Measurements from ENCODE around the gene CCSER1.

DNA sequence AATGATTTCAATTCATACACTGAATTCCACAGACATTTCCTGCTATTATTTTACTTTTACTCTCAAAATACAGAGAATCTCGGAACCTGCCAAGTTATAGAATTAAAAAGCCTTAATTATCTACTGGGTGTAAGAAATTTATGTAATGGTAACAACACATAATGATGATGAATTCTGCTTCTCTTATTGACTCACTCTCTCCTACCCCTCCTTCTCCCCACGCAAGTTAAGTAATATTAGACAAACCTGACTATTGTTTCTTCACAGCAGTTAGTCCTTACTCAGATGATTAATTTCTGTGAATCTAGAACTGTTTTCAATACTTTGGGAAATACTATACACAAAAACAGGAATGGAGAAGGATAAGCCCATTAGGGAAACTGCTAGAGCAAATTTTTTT lies 762.0 kb downstream of the CCSER1 start:
- TF ChIP-seq, protein P1, sequence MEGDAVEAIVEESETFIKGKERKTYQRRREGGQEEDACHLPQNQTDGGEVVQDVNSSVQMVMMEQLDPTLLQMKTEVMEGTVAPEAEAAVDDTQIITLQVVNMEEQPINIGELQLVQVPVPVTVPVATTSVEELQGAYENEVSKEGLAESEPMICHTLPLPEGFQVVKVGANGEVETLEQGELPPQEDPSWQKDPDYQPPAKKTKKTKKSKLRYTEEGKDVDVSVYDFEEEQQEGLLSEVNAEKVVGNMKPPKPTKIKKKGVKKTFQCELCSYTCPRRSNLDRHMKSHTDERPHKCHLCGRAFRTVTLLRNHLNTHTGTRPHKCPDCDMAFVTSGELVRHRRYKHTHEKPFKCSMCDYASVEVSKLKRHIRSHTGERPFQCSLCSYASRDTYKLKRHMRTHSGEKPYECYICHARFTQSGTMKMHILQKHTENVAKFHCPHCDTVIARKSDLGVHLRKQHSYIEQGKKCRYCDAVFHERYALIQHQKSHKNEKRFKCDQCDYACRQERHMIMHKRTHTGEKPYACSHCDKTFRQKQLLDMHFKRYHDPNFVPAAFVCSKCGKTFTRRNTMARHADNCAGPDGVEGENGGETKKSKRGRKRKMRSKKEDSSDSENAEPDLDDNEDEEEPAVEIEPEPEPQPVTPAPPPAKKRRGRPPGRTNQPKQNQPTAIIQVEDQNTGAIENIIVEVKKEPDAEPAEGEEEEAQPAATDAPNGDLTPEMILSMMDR (conservative IDR thresholded peaks at IDR 0.05; ENCODE audit: low read depth in 2 of 2), result no peak
- no peak for TF ChIP-seq ZNF331 (CRISPR knock-in tag; IDR thresholded peaks at IDR 0.05; ENCODE audit: low read depth)
- TF ChIP-seq, protein P2, sequence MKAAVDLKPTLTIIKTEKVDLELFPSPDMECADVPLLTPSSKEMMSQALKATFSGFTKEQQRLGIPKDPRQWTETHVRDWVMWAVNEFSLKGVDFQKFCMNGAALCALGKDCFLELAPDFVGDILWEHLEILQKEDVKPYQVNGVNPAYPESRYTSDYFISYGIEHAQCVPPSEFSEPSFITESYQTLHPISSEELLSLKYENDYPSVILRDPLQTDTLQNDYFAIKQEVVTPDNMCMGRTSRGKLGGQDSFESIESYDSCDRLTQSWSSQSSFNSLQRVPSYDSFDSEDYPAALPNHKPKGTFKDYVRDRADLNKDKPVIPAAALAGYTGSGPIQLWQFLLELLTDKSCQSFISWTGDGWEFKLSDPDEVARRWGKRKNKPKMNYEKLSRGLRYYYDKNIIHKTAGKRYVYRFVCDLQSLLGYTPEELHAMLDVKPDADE (IDR thresholded peaks at IDR 0.05), result no peak
- TF ChIP-seq EZH2phosphoT487 (IDR thresholded peaks at IDR 0.05; ENCODE audit: unreplicated experiment), result no peak
- TF ChIP-seq JUNB (IDR thresholded peaks at IDR 0.05; ENCODE audit: unreplicated experiment), result no peak
- no peak for TF ChIP-seq POLR2AphosphoS5 (IDR thresholded peaks at IDR 0.05; ENCODE audit: low read depth)
- TF ChIP-seq, protein P3, sequence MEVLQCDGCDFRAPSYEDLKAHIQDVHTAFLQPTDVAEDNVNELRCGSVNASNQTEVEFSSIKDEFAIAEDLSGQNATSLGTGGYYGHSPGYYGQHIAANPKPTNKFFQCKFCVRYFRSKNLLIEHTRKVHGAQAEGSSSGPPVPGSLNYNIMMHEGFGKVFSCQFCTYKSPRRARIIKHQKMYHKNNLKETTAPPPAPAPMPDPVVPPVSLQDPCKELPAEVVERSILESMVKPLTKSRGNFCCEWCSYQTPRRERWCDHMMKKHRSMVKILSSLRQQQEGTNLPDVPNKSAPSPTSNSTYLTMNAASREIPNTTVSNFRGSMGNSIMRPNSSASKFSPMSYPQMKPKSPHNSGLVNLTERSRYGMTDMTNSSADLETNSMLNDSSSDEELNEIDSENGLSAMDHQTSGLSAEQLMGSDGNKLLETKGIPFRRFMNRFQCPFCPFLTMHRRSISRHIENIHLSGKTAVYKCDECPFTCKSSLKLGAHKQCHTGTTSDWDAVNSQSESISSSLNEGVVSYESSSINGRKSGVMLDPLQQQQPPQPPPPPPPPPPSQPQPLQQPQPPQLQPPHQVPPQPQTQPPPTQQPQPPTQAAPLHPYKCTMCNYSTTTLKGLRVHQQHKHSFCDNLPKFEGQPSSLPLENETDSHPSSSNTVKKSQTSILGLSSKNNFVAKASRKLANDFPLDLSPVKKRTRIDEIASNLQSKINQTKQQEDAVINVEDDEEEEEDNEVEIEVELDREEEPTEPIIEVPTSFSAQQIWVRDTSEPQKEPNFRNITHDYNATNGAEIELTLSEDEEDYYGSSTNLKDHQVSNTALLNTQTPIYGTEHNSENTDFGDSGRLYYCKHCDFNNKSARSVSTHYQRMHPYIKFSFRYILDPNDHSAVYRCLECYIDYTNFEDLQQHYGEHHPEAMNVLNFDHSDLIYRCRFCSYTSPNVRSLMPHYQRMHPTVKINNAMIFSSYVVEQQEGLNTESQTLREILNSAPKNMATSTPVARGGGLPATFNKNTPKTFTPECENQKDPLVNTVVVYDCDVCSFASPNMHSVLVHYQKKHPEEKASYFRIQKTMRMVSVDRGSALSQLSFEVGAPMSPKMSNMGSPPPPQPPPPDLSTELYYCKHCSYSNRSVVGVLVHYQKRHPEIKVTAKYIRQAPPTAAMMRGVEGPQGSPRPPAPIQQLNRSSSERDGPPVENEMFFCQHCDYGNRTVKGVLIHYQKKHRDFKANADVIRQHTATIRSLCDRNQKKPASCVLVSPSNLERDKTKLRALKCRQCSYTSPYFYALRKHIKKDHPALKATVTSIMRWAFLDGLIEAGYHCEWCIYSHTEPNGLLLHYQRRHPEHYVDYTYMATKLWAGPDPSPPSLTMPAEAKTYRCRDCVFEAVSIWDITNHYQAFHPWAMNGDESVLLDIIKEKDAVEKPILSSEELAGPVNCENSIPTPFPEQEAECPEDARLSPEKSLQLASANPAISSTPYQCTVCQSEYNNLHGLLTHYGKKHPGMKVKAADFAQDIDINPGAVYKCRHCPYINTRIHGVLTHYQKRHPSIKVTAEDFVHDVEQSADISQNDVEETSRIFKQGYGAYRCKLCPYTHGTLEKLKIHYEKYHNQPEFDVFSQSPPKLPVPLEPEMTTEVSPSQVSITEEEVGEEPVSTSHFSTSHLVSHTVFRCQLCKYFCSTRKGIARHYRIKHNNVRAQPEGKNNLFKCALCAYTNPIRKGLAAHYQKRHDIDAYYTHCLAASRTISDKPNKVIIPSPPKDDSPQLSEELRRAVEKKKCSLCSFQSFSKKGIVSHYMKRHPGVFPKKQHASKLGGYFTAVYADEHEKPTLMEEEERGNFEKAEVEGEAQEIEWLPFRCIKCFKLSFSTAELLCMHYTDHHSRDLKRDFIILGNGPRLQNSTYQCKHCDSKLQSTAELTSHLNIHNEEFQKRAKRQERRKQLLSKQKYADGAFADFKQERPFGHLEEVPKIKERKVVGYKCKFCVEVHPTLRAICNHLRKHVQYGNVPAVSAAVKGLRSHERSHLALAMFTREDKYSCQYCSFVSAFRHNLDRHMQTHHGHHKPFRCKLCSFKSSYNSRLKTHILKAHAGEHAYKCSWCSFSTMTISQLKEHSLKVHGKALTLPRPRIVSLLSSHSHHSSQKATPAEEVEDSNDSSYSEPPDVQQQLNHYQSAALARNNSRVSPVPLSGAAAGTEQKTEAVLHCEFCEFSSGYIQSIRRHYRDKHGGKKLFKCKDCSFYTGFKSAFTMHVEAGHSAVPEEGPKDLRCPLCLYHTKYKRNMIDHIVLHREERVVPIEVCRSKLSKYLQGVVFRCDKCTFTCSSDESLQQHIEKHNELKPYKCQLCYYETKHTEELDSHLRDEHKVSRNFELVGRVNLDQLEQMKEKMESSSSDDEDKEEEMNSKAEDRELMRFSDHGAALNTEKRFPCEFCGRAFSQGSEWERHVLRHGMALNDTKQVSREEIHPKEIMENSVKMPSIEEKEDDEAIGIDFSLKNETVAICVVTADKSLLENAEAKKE (CRISPR knock-in tag; IDR thresholded peaks at IDR 0.05), result no peak
